NCI-H2227 (cell line): ENCODE data around the gene POLR2J.

Source experiments
- DNase-seq: peaks from one replicate; lab custom pipeline; 2025; ENCODE audit not compliant: unreplicated experiment; lab: John Stamatoyannopoulos, UW

Gene POLR2J

DNA sequence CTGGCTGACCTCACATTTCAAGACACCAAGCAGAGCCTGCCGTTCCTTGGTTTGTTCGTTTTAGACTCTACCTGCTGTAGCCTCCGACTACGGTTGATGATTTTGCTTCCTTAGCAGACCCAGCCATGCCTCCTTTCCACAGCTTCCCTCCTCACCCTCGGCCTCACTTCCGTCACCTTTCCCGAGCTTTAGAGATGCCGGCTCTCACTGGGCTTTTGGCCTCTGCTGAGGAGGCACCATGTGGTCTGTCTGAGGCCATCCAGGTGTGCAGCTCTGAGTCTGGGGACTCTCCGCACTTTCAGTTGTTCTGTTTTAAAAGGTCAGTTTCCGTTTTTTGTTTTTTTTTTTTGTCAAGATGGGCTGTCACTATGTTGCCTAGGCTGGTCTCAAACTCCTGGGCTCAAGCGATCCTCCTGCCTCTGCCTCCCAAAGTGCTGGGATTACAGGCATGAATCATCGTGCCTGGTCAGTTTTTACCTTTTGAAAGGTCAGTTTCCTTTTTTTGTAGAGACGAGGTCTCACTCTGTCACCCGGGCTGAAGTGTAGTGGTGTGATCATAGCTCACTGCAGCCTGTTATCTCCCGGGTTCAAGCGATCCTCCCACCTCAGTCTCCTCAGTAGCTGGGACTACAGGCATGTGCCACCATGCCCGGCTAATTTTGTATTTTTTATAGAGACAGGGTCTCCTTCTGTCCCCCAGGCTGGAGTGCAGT, 33.6 kb downstream of the POLR2J start:
- no peak for DNase-seq

- no peak for DNase-seq
These were observed 38.5 kb downstream of the POLR2J start for GRCh38 chr7:102439963-102440795.

- no peak for DNase-seq
These were observed 42.6 kb downstream of the POLR2J start for GRCh38 chr7:102436118-102436517.

GRCh38 chr7:102434039-102434486, 44.7 kb downstream of the POLR2J start:
- DNase-seq, result peak; percentile 69

DNA sequence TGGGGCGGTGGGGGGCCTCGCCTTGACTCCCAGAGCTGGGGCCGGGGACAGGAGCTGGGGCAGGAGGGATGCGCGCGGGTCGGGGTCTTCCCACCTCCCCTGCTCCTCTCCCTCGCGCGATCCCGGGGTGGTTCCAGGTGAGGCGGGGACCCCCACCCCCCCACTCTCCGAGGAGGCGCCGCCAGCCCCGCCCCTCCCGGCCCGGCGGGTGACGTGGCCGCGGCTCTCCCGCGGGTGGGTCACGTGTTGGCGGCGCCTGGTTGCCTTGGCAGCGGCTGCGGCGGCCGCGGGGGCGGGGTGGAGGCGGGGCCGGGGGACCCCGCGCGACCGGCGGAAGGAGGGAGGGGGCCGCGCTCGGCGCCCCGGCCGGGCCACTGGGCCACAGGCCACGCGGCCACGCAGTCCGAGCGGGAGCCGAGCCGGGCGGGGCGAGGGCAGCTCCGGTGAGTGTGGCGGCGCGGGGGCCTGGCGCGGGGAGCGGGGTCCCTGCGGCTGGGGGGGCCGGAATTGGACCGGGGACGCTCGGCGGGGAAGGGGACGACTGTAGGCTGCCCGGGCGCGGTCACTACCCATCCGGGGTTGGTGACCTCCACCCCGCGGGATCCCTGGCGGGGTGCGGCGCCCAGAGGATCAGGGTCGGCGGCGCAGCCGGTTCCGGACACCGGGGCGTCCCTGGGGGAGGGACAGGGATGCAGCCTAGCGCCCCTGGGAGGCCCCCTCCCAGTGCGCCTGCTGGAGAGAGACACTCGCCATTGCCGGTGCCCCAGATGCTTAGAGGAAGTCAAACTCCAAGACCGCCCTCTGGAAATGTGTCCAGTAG, 45.3 kb downstream of the POLR2J start, which contains the start of gene ORAI2:
Gene ORAI2 (plus strand): TSS at position 357 of the 820 bp plus-strand sequence. CDS start 5,382 bp downstream, outside the sequence.
- peak; percentile 92 for DNase-seq

DNA sequence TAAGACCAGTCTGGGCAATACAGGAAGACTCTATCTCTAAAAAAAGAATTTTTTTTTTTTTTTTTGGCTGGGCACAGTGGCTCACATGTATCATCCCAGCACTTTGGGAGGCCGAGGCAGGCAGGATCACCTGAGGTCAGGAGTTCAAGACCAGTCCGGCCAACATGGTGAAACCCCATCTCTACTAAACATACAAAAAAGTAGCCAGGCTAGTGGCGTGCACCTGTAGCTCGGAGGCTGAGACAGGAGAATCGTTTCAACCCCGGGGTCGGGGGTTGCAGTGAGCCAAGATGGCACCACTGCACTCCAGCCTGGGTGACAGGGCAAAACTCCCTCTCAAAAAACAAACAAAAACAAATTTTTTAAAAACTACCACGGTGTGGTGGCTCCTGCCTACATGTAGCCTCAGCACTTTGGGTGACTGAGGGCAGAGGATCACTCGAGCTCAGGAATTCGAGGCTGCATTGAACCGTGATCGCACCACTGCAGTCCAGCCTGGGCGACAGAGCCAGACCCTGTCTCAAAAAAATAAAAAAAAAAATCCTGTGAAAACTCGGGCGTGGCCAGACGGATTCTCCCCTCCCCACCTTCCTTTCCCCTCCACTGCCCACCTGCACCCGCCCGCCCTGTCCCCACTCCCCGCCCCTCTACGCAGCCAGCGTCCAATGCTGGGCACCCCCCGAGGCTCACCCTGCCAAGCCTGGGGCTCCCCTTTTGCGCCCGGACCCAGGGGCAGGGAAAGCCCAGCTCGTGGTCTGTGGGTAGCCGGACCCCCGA, 46.1 kb downstream of the POLR2J start:
- peak; percentile 74 for DNase-seq

- DNase-seq, result no peak
These were observed 47.0 kb downstream of the POLR2J start for GRCh38 chr7:102431617-102432298.

DNA sequence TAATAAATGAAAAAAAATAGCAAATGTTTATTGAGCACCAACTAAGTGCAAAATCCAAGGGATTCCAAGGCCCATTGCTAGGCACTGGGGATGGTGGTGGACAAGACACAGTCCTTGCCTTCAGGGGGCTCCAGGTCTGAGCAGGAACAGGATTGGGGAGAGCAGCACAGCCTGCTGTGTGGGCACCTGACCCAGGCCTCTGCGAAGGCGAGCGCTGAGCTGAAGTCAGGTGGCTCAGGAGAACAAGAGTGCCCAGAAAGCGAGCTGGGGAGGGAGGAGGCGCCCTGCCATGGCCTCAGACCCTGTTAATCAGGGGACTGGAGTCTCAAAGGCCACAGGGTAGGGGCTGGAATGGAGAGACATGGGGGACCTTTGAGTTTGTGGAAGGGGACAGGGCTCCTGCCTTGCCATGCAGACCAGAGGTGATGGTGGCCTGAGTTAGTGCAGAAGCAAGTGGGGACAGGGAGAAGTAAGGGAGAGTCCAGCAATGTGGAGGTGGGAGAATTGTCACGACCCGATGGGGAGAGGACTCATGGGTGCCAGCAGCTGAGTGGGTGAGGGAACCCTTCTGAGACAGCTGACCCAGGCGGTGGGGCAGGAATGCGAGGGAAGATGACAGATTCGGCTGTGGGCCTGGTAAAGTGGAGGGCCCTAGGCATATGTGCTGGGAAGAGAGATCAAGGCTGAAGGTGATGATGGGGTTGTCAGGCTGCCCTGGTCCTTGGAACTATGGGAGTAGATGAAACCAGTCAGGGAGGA, 49.4 kb downstream of the POLR2J start:
- DNase-seq, result no peak

- no peak for DNase-seq
These were observed 51.7 kb downstream of the POLR2J start for GRCh38 chr7:102427019-102427405.

DNA sequence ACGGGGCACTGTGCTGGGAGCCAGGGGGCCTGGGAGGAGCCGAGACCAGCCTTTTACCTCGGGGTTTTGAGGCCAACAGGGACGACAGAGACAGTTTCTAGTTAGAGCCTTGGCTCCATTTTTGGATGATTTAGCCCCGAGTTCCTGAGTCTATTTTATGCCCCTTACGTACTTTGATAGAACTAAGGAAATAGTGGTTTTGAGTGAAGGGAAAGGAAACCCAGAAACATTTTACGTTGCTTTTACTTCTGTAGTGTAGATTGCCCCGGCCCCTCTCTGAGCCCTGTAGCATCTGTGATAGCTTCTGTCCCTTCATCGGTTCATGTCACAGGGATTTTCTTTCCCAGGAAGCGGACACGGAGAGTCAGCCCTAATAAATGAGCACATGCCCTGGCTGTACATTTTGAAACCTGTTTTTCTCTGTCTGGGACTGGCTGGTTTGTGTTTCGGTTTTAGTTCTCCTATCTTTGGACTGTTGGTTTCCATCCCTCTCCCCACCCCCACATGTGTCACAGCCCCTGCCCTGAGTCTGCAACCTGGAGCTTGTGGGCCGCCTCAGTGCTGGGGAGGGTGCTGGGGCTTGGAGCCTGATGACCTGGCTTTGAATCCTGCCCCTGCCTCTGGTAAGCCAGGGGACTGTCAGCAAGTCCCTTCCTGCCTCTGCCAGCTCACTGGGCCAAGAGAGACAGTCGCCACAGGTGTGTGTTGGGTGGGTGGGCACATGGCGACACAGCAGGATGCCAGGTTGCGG, 52.3 kb downstream of the POLR2J start:
- no peak for DNase-seq

GRCh38 chr7:102425639-102426267, 53.0 kb downstream of the POLR2J start:
- DNase-seq, result no peak

DNA sequence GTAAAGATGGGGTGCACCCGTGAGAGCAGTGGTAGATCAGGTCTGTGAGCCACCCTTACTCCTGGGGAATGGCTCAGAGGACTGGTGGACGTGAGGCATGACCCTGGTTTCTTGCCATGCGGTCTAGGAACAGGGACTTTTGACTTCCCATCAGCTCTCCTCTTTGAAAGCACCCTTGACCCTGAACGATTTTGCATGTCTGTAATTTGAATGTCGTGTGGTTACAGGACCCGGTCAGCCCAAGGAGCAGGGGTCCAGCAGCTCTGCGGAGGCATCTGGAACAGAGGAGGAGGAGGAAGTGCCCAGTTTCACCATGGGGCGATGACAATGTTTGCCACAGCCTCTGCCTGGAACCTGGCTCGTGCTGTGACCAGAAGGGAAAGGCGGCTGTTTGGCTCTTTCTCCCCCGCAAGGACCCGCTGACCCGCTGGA, 53.9 kb downstream of the POLR2J start:
- no peak for DNase-seq

DNA sequence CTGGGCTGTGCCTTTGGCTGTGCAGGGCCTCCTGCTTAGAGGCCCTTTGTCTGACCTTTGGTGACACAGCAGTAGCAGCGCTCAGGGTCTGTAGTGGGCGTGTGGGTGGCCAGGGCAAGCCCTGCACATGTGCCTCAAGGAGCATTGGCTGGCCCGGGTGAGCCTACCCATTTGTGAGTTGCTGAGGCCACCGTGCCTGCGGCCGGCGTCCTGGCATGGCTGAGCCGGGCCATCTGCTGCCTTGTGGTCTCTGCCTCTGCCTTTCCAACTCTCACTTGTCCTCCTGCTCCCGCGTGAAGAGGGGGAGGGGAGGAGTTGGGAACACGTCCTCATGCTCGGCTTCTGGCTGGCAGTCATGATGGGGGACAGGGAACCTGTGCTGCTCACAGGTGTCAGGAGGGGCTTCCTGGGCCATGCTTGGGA, 54.6 kb downstream of the POLR2J start:
- DNase-seq, result no peak
